Measurements from ENCODE around the gene ZFAND3.

DNA sequence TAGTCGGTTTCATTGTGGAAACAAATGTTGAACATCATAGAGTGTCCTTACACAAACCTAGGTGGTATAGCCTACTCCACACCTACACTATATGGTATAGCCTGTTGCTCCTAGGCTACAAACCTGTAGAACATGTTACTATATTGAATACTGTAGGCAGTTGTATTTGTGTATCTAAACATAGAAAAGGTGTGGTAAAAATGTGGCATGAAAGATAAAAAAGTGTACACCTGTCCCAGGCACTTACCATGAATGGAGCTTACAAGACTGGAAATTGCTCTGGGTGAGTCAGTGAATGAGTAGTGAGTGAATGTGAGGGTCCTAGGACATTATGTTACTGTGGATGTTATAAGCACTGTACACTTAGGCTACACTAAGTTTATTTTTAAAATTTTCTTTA, 103.0 kb downstream of the ZFAND3 start:
- TF ChIP-seq POLR2A (IDR thresholded peaks at IDR 0.05) (no peak), POLR2AphosphoS5 (IDR thresholded peaks at IDR 0.05) (peak in 2 of 3 donors; percentile 18 to 39), EP300 (IDR thresholded peaks at IDR 0.05) (no peak)
- TF ChIP-seq, protein P1, sequence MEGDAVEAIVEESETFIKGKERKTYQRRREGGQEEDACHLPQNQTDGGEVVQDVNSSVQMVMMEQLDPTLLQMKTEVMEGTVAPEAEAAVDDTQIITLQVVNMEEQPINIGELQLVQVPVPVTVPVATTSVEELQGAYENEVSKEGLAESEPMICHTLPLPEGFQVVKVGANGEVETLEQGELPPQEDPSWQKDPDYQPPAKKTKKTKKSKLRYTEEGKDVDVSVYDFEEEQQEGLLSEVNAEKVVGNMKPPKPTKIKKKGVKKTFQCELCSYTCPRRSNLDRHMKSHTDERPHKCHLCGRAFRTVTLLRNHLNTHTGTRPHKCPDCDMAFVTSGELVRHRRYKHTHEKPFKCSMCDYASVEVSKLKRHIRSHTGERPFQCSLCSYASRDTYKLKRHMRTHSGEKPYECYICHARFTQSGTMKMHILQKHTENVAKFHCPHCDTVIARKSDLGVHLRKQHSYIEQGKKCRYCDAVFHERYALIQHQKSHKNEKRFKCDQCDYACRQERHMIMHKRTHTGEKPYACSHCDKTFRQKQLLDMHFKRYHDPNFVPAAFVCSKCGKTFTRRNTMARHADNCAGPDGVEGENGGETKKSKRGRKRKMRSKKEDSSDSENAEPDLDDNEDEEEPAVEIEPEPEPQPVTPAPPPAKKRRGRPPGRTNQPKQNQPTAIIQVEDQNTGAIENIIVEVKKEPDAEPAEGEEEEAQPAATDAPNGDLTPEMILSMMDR (IDR thresholded peaks at IDR 0.05) = no peak

All from stomach (tissue), 4 donors.